ENCODE measurements around the gene CLEC4A. TPM values are rescaled to one million over a fixed set of nuclear protein-coding genes. Genes with fewer than 3 reads are reported as not detected.
"Not testable (repeated sequence)": the region's sequence is repeated elsewhere in the genome, so short reads cannot be mapped to it uniquely, and the experiment has no call there.

CLEC4A gene
- total RNA-seq, 1 donor from 2014 or later, result not detected

DNA sequence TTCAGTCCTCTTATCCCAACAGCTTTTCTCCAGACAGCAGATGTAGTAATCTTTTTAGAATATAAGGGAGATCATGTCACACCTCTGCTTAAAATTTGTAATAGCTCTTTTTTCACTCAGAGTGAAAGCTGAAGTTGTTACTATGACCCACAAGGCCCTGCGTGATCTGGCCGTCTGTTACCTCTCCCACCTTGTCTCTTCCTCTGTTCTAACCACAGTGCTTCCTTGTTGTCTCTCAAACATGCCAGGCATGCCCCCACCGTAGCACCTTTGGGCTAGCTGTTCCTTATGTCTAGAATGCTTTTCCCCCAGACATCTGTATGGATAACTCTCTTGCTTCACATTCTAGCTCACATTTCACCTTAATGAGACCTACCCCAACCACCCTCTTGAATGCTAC, 34.8 kb upstream of the CLEC4A start:
- Mint-ChIP-seq H3K27ac (ENCODE audit: unreplicated experiment) (no peak overlapping the region), H3K9me3 (no peaks in the 10 kb centered on the region)

DNA sequence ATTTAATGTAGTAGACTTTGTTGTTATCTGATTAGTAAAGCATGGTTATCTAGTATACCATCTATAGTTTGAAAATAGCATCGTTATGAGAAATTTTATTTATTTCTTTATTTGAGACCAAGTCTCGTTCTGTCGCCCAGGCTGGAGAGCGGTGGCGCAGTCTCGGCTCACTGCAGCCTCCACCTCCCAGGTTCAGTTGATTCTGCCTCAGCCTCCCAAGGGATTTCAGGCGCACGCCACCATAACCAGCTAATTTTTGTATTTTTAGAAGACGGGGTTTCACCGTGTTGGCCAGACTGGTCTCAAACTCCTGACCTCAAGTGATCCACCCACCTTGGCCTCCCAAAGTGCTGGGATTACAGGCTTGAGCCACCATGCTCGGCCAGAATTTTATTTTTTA, 34.1 kb upstream of the CLEC4A start:
- not testable (repeated sequence) for DNase-seq (ENCODE audit: low read depth, low spot score); H3K27me3 Mint-ChIP-seq (ENCODE audit: low read depth); H3K9me3 Mint-ChIP-seq; H3K4me3 Mint-ChIP-seq; H3K27ac Mint-ChIP-seq (ENCODE audit: unreplicated experiment); H3K36me3 Mint-ChIP-seq (ENCODE audit: low read depth); H3K4me1 Mint-ChIP-seq

More for the DNA sequence above, 34.8 kb upstream of the CLEC4A start:
- Mint-ChIP-seq H3K4me1 (peaks cover 9% of the 10 kb centered on the region), H3K4me3 (peak overlapping the region; percentile 5), H3K27me3 (ENCODE audit: low read depth) (no peaks in the 10 kb centered on the region), H3K36me3 (ENCODE audit: low read depth) (peaks cover 8% of the 10 kb centered on the region)
- no peak for DNase-seq (ENCODE audit: low read depth, low spot score)
- TF ChIP-seq, protein P1, sequence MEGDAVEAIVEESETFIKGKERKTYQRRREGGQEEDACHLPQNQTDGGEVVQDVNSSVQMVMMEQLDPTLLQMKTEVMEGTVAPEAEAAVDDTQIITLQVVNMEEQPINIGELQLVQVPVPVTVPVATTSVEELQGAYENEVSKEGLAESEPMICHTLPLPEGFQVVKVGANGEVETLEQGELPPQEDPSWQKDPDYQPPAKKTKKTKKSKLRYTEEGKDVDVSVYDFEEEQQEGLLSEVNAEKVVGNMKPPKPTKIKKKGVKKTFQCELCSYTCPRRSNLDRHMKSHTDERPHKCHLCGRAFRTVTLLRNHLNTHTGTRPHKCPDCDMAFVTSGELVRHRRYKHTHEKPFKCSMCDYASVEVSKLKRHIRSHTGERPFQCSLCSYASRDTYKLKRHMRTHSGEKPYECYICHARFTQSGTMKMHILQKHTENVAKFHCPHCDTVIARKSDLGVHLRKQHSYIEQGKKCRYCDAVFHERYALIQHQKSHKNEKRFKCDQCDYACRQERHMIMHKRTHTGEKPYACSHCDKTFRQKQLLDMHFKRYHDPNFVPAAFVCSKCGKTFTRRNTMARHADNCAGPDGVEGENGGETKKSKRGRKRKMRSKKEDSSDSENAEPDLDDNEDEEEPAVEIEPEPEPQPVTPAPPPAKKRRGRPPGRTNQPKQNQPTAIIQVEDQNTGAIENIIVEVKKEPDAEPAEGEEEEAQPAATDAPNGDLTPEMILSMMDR (conservative IDR thresholded peaks at IDR 0.05), result no peak

DNA sequence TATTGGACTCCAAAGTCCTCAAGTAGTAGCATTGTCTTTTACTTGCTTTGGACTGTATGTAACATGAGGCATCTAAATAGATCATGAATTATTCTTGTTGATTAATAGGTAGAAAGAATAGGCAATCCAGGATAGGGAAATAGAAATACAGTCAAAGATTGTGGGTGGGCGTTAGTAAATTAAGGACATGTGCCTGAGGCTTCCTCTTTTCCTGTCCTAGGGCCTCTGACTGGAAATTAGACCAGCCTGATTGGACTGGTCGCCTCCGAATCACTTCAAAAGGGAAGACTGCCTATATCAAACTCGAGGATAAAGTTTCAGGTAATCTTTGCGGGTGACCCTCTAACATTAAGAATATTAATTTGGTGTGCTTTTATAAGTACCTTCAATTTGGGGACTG, 33.7 kb upstream of the CLEC4A start:
- TF ChIP-seq, protein P1 (conservative IDR thresholded peaks at IDR 0.05), result no peak
- Mint-ChIP-seq H3K4me3 (no peak overlapping the region), H3K4me1 (no peaks in the 10 kb centered on the region), H3K36me3 (ENCODE audit: low read depth) (peaks cover 10% of the 10 kb centered on the region), H3K27me3 (ENCODE audit: low read depth) (no peaks in the 10 kb centered on the region), H3K9me3 (no peaks in the 10 kb centered on the region), H3K27ac (ENCODE audit: unreplicated experiment) (no peak overlapping the region)
- no peak for DNase-seq (ENCODE audit: low read depth, low spot score)

DNA sequence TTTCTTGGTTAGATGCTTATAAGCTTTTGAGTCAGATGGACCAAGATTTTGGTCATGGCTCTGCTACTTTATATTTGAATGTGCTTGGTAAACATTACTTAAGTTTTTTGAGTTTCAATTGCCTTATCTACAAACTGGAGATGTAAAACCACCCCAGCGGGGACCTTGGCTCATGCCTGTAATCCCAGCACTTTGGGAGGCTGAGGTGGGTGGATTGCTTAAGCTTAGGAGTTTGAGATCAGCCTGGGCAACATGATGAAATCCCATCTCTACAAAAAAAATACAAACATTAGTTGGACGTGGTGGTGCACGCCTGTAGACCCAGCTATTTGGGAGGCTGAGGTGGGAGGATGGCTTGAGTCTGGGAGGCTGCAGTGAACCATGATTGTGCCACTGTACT, 30.1 kb upstream of the CLEC4A start:
- H3K36me3 Mint-ChIP-seq (ENCODE audit: low read depth), result peaks cover 19% of the 10 kb centered on the region

DNA sequence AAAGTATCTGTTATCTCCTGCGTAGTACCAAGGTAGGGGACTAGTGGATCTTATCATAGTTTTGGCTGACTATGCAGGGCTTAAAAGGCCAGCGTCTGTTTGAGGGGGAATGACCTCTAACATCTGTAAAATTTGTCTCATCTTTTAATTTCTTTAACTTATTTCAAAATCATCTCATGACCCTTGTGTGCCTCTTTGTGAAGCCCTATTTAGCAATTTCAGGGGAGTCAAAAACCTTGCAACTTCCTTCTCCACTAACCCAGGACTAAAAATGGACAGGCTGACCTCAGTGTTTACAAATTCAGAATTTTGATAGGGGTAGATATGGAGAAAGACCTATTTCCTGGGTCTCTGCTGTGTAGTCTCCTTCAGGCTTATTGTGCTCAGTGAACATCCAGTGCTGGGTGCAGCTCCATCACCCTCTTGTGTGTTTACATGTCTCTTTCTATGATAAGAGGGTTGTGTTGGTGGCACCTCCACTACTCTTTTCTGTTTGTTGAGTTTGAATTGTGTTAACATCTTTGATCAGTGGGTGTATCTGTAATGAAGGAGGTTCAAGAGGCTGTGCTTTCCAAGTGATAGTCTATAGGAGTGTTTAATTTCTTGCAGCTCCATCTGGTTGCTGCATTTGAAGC, 27.0 kb upstream of the CLEC4A start:
- DNase-seq (ENCODE audit: low read depth, low spot score), result no peak
- no peaks in the 10 kb centered on the region for H3K9me3 Mint-ChIP-seq
- TF ChIP-seq, protein P1 (conservative IDR thresholded peaks at IDR 0.05), result no peak
- H3K36me3 Mint-ChIP-seq (ENCODE audit: low read depth), result peaks cover 28% of the 10 kb centered on the region
- no peaks in the 10 kb centered on the region for H3K27me3 Mint-ChIP-seq (ENCODE audit: low read depth)
- H3K27ac Mint-ChIP-seq (ENCODE audit: unreplicated experiment), result no peak overlapping the region
- H3K4me3 Mint-ChIP-seq, result no peak overlapping the region
- H3K4me1 Mint-ChIP-seq, result no peaks in the 10 kb centered on the region

More for the DNA sequence above, 30.1 kb upstream of the CLEC4A start:
- no peaks in the 10 kb centered on the region for H3K9me3 Mint-ChIP-seq
- DNase-seq (ENCODE audit: low read depth, low spot score), result no peak
- no peak overlapping the region for H3K4me3 Mint-ChIP-seq
- no peaks in the 10 kb centered on the region for H3K4me1 Mint-ChIP-seq
- TF ChIP-seq, protein P1 (conservative IDR thresholded peaks at IDR 0.05), result no peak
- H3K27me3 Mint-ChIP-seq (ENCODE audit: low read depth), result no peaks in the 10 kb centered on the region
- H3K27ac Mint-ChIP-seq (ENCODE audit: unreplicated experiment), result no peak overlapping the region

DNA sequence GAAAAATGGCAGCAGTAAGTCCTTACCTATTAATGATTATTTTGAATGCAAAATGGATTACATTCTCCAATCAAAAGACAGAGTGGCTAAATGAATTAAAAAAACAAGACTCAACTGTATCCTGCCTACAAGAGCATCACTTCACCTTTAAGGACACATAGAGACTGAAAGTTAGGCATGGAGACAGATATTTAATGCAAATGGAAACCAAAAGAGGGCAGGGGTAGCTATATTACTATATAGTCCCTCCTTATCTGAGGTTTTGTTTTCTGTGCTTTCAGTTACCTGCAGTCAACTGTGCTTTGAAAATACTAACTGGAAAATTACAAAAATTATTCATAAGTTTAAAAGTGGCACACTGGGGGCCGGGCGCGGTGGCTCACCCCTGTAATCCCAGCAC, 24.2 kb upstream of the CLEC4A start:
- DNase-seq (ENCODE audit: low read depth, low spot score), result no peak
- Mint-ChIP-seq H3K9me3 (peaks cover 5% of the 10 kb centered on the region), H3K36me3 (ENCODE audit: low read depth) (peaks cover 30% of the 10 kb centered on the region), H3K4me1 (no peaks in the 10 kb centered on the region), H3K4me3 (no peak overlapping the region), H3K27ac (ENCODE audit: unreplicated experiment) (no peak overlapping the region), H3K27me3 (ENCODE audit: low read depth) (no peaks in the 10 kb centered on the region)
- TF ChIP-seq, protein P1 (conservative IDR thresholded peaks at IDR 0.05), result no peak
